Thyroid gland (tissue), 4 donors: ENCODE measurements around the gene ST7. TPM values are rescaled to one million over a fixed set of nuclear protein-coding genes. Genes with fewer than 3 reads are reported as not detected.

Source experiments
- DNase-seq, 2 donors: peaks; one replicate each; pipeline ENCODE4 v3.0.0-alpha.2; 2019
- H3K27ac ChIP-seq, 3 donors: fragments of 200-600 bp; sonication (generic); 1 replicate in 2 of 3; 2 replicates in 1 of 3; pipeline ENCODE4 v1.5.1; 2016 to 2019; ENCODE audit warnings: mild to moderate bottlenecking in 1 of 3, moderate library complexity in 1 of 3
- H3K27me3 ChIP-seq: fragments of 200-600 bp; sonication (generic); one replicate; pipeline ENCODE4 v1.5.1; 2019
- H3K36me3 ChIP-seq, 2 donors: fragments of 200-600 bp; sonication (generic); one replicate each; pipeline ENCODE4 v1.5.1; 2016 to 2019
- H3K4me1 ChIP-seq, 2 donors: fragments of 200-600 bp; sonication (generic); one replicate each; pipeline ENCODE4 v1.5.1; 2017 to 2019
- H3K4me3 ChIP-seq, 3 donors: fragments of 200-600 bp; sonication (generic); replicated peaks in 1 of 3; 1 replicate in 2 of 3; 2 replicates in 1 of 3; pipeline ENCODE4 v1.5.1; 2016; ENCODE audit warnings: mild to moderate bottlenecking in 1 of 3
- H3K9me3 ChIP-seq: fragments of 200-600 bp; sonication (generic); one replicate; pipeline ENCODE4 v1.5.1; 2017
- CTCF ChIP-seq, 6 experiments: fragments of 200-600 bp in 3 of 6; fragments of 450-650 bp in 3 of 6; sonication (generic) in 3 of 6; IDR thresholded peaks; one replicate each; pipeline ENCODE4 v1.5.1; 2016 to 2019; ENCODE audit warnings: antibody characterized with exemption in 6 of 6, mild to moderate bottlenecking in 2 of 6, inconsistent platforms in 1 of 6, moderate library complexity in 1 of 6
- POLR2A ChIP-seq, 2 donors: fragments of 450-650 bp; IDR thresholded peaks; one replicate each; pipeline ENCODE4 v1.6.1; 2017; ENCODE audit warnings: antibody characterized with exemption in 2 of 2, mild to moderate bottlenecking in 2 of 2, moderate library complexity in 1 of 2
- WGBS, 2 donors: methylation state at CpG; one replicate each; pipeline ENCODE4 v1.1.5; 2017; 5-methylcytosine and 5-hydroxymethylcytosine counted together
- intact Hi-C: fragments of 100-400 bp; cut with DNase I; formaldehyde crosslinking; loops from one replicate; pipeline ENCODE4 v1.15.1; 2023
- total RNA-seq, 4 donors: library from RNA; depleted of rRNA; stranded (reverse); fragments of >200 nt; gene quantifications; one replicate each; pipeline ENCODE4 v1.2.3, GENCODE V29; 2016

The ST7 gene
- total RNA-seq, 4 donors from 2014 or later: 62.8 to 75.1 (median 66.7) TPM

GRCh38 chr7:117074378-117074777, 121.1 kb downstream of the ST7 start:
- DNase-seq: no peak
- WGBS, 2 donors: 84 to 92% methylated on average over 4 of the region's 4 CpGs
- TF ChIP-seq CTCF (IDR thresholded peaks at IDR 0.05) (no peak), POLR2A (IDR thresholded peaks at IDR 0.05) (no peak)
- intact Hi-C loops: no loop called here
- Histone ChIP-seq H3K27ac (peak overlapping the region in 2 of 3 donors; percentile 78 to 87), H3K4me3 (no peak overlapping the region), H3K36me3 (no peaks in the 10 kb centered on the region), H3K9me3 (no peaks in the 10 kb centered on the region), H3K4me1 (peaks cover 36 to 37% of the 10 kb centered on the region in 2 donors), H3K27me3 (no peaks in the 10 kb centered on the region)

GRCh38 chr7:117075934-117076333, 122.6 kb downstream of the ST7 start:
- DNase-seq: no peak
- 94 to 98% methylated on average over 2 of the region's 2 CpGs for WGBS, 2 donors
- intact Hi-C loops: no loop called here
- Histone ChIP-seq H3K9me3 (no peaks in the 10 kb centered on the region), H3K36me3 (no peaks in the 10 kb centered on the region), H3K27me3 (no peaks in the 10 kb centered on the region), H3K4me1 (peaks cover 30% of the 10 kb centered on the region in 2 donors), H3K4me3 (no peak overlapping the region), H3K27ac (peak overlapping the region; percentile 41 to 60 (median 59))
- TF ChIP-seq CTCF (IDR thresholded peaks at IDR 0.05) (no peak), POLR2A (IDR thresholded peaks at IDR 0.05) (no peak)

GRCh38 chr7:117076426-117076943, 123.2 kb downstream of the ST7 start:
- intact Hi-C loops: no loop called here
- 49 to 56% methylated on average over 5 to 7 of the region's 7 CpGs for WGBS, 2 donors
- DNase-seq: peak; percentile 72 to 81
- Histone ChIP-seq H3K27me3 (no peaks in the 10 kb centered on the region), H3K4me3 (no peak overlapping the region), H3K9me3 (no peaks in the 10 kb centered on the region), H3K36me3 (no peaks in the 10 kb centered on the region), H3K4me1 (peaks cover 29 to 30% of the 10 kb centered on the region in 2 donors), H3K27ac (peak overlapping the region; percentile 41 to 60 (median 59))
- TF ChIP-seq CTCF (IDR thresholded peaks at IDR 0.05): no peak
- peak in 1 of 2 donors; percentile 5 for TF ChIP-seq POLR2A (IDR thresholded peaks at IDR 0.05)

GRCh38 chr7:117077658-117078057, 124.4 kb downstream of the ST7 start:
- Histone ChIP-seq H3K36me3 (no peaks in the 10 kb centered on the region), H3K9me3 (no peaks in the 10 kb centered on the region), H3K27me3 (no peaks in the 10 kb centered on the region), H3K27ac (peak overlapping the region in 1 of 3 donors; percentile 59), H3K4me3 (no peak overlapping the region), H3K4me1 (peaks cover 19 to 25% of the 10 kb centered on the region in 2 donors)
- TF ChIP-seq CTCF (IDR thresholded peaks at IDR 0.05) (no peak), POLR2A (IDR thresholded peaks at IDR 0.05) (no peak)
- intact Hi-C loops: no loop called here
- DNase-seq: no peak

- intact Hi-C loops: no loop called here
- DNase-seq: no peak
- Histone ChIP-seq H3K27ac (no peak overlapping the region), H3K9me3 (no peaks in the 10 kb centered on the region), H3K27me3 (no peaks in the 10 kb centered on the region), H3K4me3 (no peak overlapping the region), H3K4me1 (peaks cover 4 to 14% of the 10 kb centered on the region in 2 donors), H3K36me3 (no peaks in the 10 kb centered on the region)
- whole genome bisulfite sequencing, 2 donors: 77 to 80% methylated on average over 2 of the region's 2 CpGs
- no peak for TF ChIP-seq CTCF (IDR thresholded peaks at IDR 0.05)
- no peak for TF ChIP-seq POLR2A (IDR thresholded peaks at IDR 0.05)
Observed at GRCh38 chr7:117082647-117083046, 129.3 kb downstream of the ST7 start.
